Measurements from ENCODE around the gene CNTNAP3B. TPM values are rescaled to one million over a fixed set of nuclear protein-coding genes. Genes with fewer than 3 reads are reported as not detected.
"Not testable (repeated sequence)": the region's sequence is repeated elsewhere in the genome, so short reads cannot be mapped to it uniquely, and the experiment has no call there.

The CNTNAP3B gene
- not detected in 2 replicates for polyA plus RNA-seq (2012; rRNA removed)
- 0.01 and 0.04 TPM in 2 replicates for polyA plus RNA-seq (2012; cell fraction: cytosol; rRNA removed)
- polyA plus RNA-seq (2012; cell fraction: nucleus; rRNA removed), result 0.05 TPM in 1 of 2 replicates, not detected in the other

GRCh38 chr9:42129073-42129729 is at the start of gene CNTNAP3B:
TSS of gene CNTNAP3B (minus strand) at chr9:42129426. CDS start at chr9:42129094, 332 bp downstream.
- H4K20me1 ChIP-seq (ENCODE audit: insufficient read depth); H3K9me3 ChIP-seq; H3F3A ChIP-seq (replicated peaks; ENCODE audit: insufficient read depth); H3K79me2 ChIP-seq (ENCODE audit: insufficient read depth); H3K4me2 ChIP-seq; H3K27me3 ChIP-seq (ENCODE audit: insufficient read depth); DNase-seq; H3K4me1 ChIP-seq (ENCODE audit: control insufficient read depth in 1 of 2, insufficient read depth in 2 of 2, low read depth in 1 of 2, low read length in 1 of 2); POLR2A ChIA-PET; H3K4me3 ChIP-seq (ENCODE audit: low read depth in 2 of 2, low read length in 1 of 2); H3K27ac ChIP-seq (ENCODE audit: low read depth in 2 of 2, low read length in 1 of 2); H3K9me2 ChIP-seq; H3K36me3 ChIP-seq (replicated peaks in 1 of 2; ENCODE audit: control insufficient read depth in 1 of 2, insufficient read depth in 2 of 2, low read length in 1 of 2); H2AFZ ChIP-seq (ENCODE audit: low read depth); H3K9ac ChIP-seq; CTCF ChIA-PET: not testable (repeated sequence)
- WGBS (ENCODE audit: low lambda C conversion rate), result 2% methylated on average over 10 of the region's 72 CpGs

- H3K36me3 ChIP-seq (replicated peaks in 1 of 2; ENCODE audit: control insufficient read depth in 1 of 2, insufficient read depth in 2 of 2, low read length in 1 of 2); H2AFZ ChIP-seq (ENCODE audit: low read depth); DNase-seq; H3K9me3 ChIP-seq; H3K4me2 ChIP-seq; H3K4me1 ChIP-seq (ENCODE audit: control insufficient read depth in 1 of 2, insufficient read depth in 2 of 2, low read depth in 1 of 2, low read length in 1 of 2); H3K27ac ChIP-seq (ENCODE audit: low read depth in 2 of 2, low read length in 1 of 2); H4K20me1 ChIP-seq (ENCODE audit: insufficient read depth); POLR2A ChIA-PET; H3K9ac ChIP-seq; CTCF ChIA-PET; H3K9me2 ChIP-seq; H3F3A ChIP-seq (replicated peaks; ENCODE audit: insufficient read depth); H3K4me3 ChIP-seq (ENCODE audit: low read depth in 2 of 2, low read length in 1 of 2); H3K79me2 ChIP-seq (ENCODE audit: insufficient read depth); H3K27me3 ChIP-seq (ENCODE audit: insufficient read depth): not testable (repeated sequence)
- WGBS (ENCODE audit: low lambda C conversion rate), result 0% methylated on average over 1 of the region's 1 CpG
- TF ChIP-seq, protein P1, sequence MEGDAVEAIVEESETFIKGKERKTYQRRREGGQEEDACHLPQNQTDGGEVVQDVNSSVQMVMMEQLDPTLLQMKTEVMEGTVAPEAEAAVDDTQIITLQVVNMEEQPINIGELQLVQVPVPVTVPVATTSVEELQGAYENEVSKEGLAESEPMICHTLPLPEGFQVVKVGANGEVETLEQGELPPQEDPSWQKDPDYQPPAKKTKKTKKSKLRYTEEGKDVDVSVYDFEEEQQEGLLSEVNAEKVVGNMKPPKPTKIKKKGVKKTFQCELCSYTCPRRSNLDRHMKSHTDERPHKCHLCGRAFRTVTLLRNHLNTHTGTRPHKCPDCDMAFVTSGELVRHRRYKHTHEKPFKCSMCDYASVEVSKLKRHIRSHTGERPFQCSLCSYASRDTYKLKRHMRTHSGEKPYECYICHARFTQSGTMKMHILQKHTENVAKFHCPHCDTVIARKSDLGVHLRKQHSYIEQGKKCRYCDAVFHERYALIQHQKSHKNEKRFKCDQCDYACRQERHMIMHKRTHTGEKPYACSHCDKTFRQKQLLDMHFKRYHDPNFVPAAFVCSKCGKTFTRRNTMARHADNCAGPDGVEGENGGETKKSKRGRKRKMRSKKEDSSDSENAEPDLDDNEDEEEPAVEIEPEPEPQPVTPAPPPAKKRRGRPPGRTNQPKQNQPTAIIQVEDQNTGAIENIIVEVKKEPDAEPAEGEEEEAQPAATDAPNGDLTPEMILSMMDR (IDR thresholded peaks at IDR 0.05), result peak; percentile 58
These were observed 31.1 kb upstream of the CNTNAP3B start for GRCh38 chr9:42160299-42160698.

- POLR2A ChIA-PET; H3K27me3 ChIP-seq (ENCODE audit: insufficient read depth); H3F3A ChIP-seq (replicated peaks; ENCODE audit: insufficient read depth); DNase-seq; H3K27ac ChIP-seq (ENCODE audit: low read depth in 2 of 2, low read length in 1 of 2); H3K4me2 ChIP-seq; H3K9me2 ChIP-seq; CTCF ChIA-PET; H3K79me2 ChIP-seq (ENCODE audit: insufficient read depth); H3K9ac ChIP-seq; H3K4me3 ChIP-seq (ENCODE audit: low read depth in 2 of 2, low read length in 1 of 2); H3K36me3 ChIP-seq (replicated peaks in 1 of 2; ENCODE audit: control insufficient read depth in 1 of 2, insufficient read depth in 2 of 2, low read length in 1 of 2); H3K4me1 ChIP-seq (ENCODE audit: control insufficient read depth in 1 of 2, insufficient read depth in 2 of 2, low read depth in 1 of 2, low read length in 1 of 2); H4K20me1 ChIP-seq (ENCODE audit: insufficient read depth); H3K9me3 ChIP-seq; H2AFZ ChIP-seq (ENCODE audit: low read depth): not testable (repeated sequence)
- TF ChIP-seq, protein P1 (IDR thresholded peaks at IDR 0.05), result peak; percentile 20; the same call in 1 of the 2 replicates
- WGBS (ENCODE audit: low lambda C conversion rate), result 7% methylated on average over 12 of the region's 12 CpGs
These were observed 2.0 kb downstream of the CNTNAP3B start for GRCh38 chr9:42127056-42127841.

GRCh38 chr9:42121007-42121406 is 8.2 kb downstream of the CNTNAP3B start:
- H3K27ac ChIP-seq (ENCODE audit: low read depth in 2 of 2, low read length in 1 of 2); H3K4me1 ChIP-seq (ENCODE audit: control insufficient read depth in 1 of 2, insufficient read depth in 2 of 2, low read depth in 1 of 2, low read length in 1 of 2); CTCF ChIA-PET; H3F3A ChIP-seq (replicated peaks; ENCODE audit: insufficient read depth); H3K4me3 ChIP-seq (ENCODE audit: low read depth in 2 of 2, low read length in 1 of 2); H3K79me2 ChIP-seq (ENCODE audit: insufficient read depth); H3K4me2 ChIP-seq; DNase-seq; H3K9ac ChIP-seq; H3K27me3 ChIP-seq (ENCODE audit: insufficient read depth); H3K9me3 ChIP-seq; H3K9me2 ChIP-seq; POLR2A ChIA-PET; H4K20me1 ChIP-seq (ENCODE audit: insufficient read depth); H3K36me3 ChIP-seq (replicated peaks in 1 of 2; ENCODE audit: control insufficient read depth in 1 of 2, insufficient read depth in 2 of 2, low read length in 1 of 2); H2AFZ ChIP-seq (ENCODE audit: low read depth): not testable (repeated sequence)
- 37% methylated on average over 7 of the region's 7 CpGs for WGBS (ENCODE audit: low lambda C conversion rate)

GRCh38 chr9:42095929-42096328 is 33.3 kb downstream of the CNTNAP3B start:
- H4K20me1 ChIP-seq (ENCODE audit: insufficient read depth); H3K9ac ChIP-seq; CTCF ChIA-PET; H3K79me2 ChIP-seq (ENCODE audit: insufficient read depth); H3K4me3 ChIP-seq (ENCODE audit: low read depth in 2 of 2, low read length in 1 of 2); H3K4me2 ChIP-seq; H3K27ac ChIP-seq (ENCODE audit: low read depth in 2 of 2, low read length in 1 of 2); DNase-seq; H3K9me2 ChIP-seq; H3F3A ChIP-seq (replicated peaks; ENCODE audit: insufficient read depth); H3K9me3 ChIP-seq; H3K4me1 ChIP-seq (ENCODE audit: control insufficient read depth in 1 of 2, insufficient read depth in 2 of 2, low read depth in 1 of 2, low read length in 1 of 2); POLR2A ChIA-PET; H3K27me3 ChIP-seq (ENCODE audit: insufficient read depth); H2AFZ ChIP-seq (ENCODE audit: low read depth); H3K36me3 ChIP-seq (replicated peaks in 1 of 2; ENCODE audit: control insufficient read depth in 1 of 2, insufficient read depth in 2 of 2, low read length in 1 of 2): not testable (repeated sequence)
- 19% methylated on average over 4 of the region's 9 CpGs for WGBS (ENCODE audit: low lambda C conversion rate)
